DND-41 (cell line): Measurements from ENCODE around the gene CCT7.

Source experiments
- ATAC-seq: fragments of 200-7000 bp; cut with Tn5 transposase; 3 replicates; pipeline ENCODE4 v1.9.1; 2021; ENCODE audit warnings: low read depth; ENCODE audit not compliant: insufficient read depth
- DNase-seq: peaks from one replicate; pipeline ENCODE4 v3.0.0-alpha.2; 2020
- H2AFZ ChIP-seq: 2 replicates; pipeline ENCODE4 v1.6.0; 2012; ENCODE audit warnings: low read depth, low read length
- H3K27ac ChIP-seq: 2 replicates; pipeline ENCODE4 v1.5.1; 2012; ENCODE audit warnings: low read length, inconsistent platforms
- H3K27me3 ChIP-seq: fragments of 200-600 bp; sonication (generic); 2 replicates; pipeline ENCODE4 v1.6.0; 2012; ENCODE audit warnings: low read length, mild to moderate bottlenecking, inconsistent platforms; ENCODE audit not compliant: insufficient read depth, poor library complexity
- H3K36me3 ChIP-seq: 2 replicates; pipeline ENCODE4 v1.5.1; 2012; ENCODE audit warnings: low read length, inconsistent platforms; ENCODE audit not compliant: insufficient read depth
- H3K4me1 ChIP-seq: 2 replicates; pipeline ENCODE4 v1.5.1; 2012; ENCODE audit warnings: mild to moderate bottlenecking, low read length; ENCODE audit not compliant: insufficient read depth
- H3K4me2 ChIP-seq: 2 replicates; pipeline ENCODE4 v1.6.0; 2012; ENCODE audit warnings: mild to moderate bottlenecking, moderate library complexity, low read length, inconsistent platforms; ENCODE audit not compliant: insufficient read depth
- H3K4me3 ChIP-seq, 2 experiments: fragments of 200-600 bp in 1 of 2; shearing (Covaris generic) in 1 of 2; 2 replicates each; pipeline ENCODE4 v1.5.1; 2012 to 2016; ENCODE audit warnings: inconsistent platforms in 2 of 2, low read length in 2 of 2, mild to moderate bottlenecking in 2 of 2, low read depth in 1 of 2, moderate library complexity in 1 of 2
- H3K79me2 ChIP-seq: 2 replicates; pipeline ENCODE4 v1.6.0; 2012; ENCODE audit warnings: low read length, inconsistent platforms; ENCODE audit not compliant: insufficient read depth
- H3K9ac ChIP-seq: 2 replicates; pipeline ENCODE4 v1.6.0; 2012; ENCODE audit warnings: low read depth, mild to moderate bottlenecking, inconsistent platforms, low read length, moderate library complexity
- H3K9me3 ChIP-seq: 2 replicates; pipeline ENCODE4 v1.5.1; 2012; ENCODE audit warnings: low read length, moderate library complexity, mild to moderate bottlenecking, inconsistent platforms; ENCODE audit not compliant: insufficient read depth, severe bottlenecking
- H4K20me1 ChIP-seq: 2 replicates; pipeline ENCODE4 v1.6.0; 2012; ENCODE audit warnings: low read length; ENCODE audit not compliant: insufficient read depth
- CTCF ChIP-seq: IDR thresholded peaks from 2 replicates; pipeline ENCODE4 v1.5.1; 2012; ENCODE audit warnings: borderline replicate concordance, low read length, moderate library complexity, mild to moderate bottlenecking; ENCODE audit not compliant: poor library complexity, severe bottlenecking; ENCODE audit errors: extremely low read depth
- EZH2 ChIP-seq: IDR thresholded peaks from 3 replicates; pipeline ENCODE4 v1.6.1; 2012; ENCODE audit warnings: borderline replicate concordance, low read depth, mild to moderate bottlenecking, moderate library complexity, low read length, inconsistent platforms; ENCODE audit not compliant: severe bottlenecking

The CCT7 gene

GRCh38 chr2:73253400-73253799 lies 19.3 kb downstream of the CCT7 start:
- Histone ChIP-seq H3K36me3 (peaks cover 84% of the 10 kb centered on the region), H3K4me1 (no peaks in the 10 kb centered on the region), H3K9ac (no peak overlapping the region), H3K9me3 (no peaks in the 10 kb centered on the region), H3K4me3 (no peak overlapping the region), H3K4me2 (no peak overlapping the region), H2AFZ (no peak overlapping the region), H3K27ac (no peak overlapping the region), H4K20me1 (peaks cover 50% of the 10 kb centered on the region), H3K27me3 (no peaks in the 10 kb centered on the region), H3K79me2 (0 out of 2 replicates have a peak, but pooled peaks cover 2% of the 10 kb centered on the region)
- DNase-seq (no peak), ATAC-seq (no peak)
- no peak for TF ChIP-seq CTCF
- no peak for TF ChIP-seq EZH2

GRCh38 chr2:73253901-73254300 lies 19.8 kb downstream of the CCT7 start:
- Histone ChIP-seq H3K4me2 (no peak overlapping the region), H2AFZ (no peak overlapping the region), H3K4me1 (no peaks in the 10 kb centered on the region), H3K79me2 (no peaks in the 10 kb centered on the region), H3K36me3 (peaks cover 84% of the 10 kb centered on the region), H3K4me3 (no peak overlapping the region), H3K27me3 (no peaks in the 10 kb centered on the region), H3K9ac (no peak overlapping the region), H3K9me3 (no peaks in the 10 kb centered on the region), H4K20me1 (peaks cover 45% of the 10 kb centered on the region), H3K27ac (no peak overlapping the region)
- 0 out of 3 replicates have a peak, but pooled peaks have one; percentile 5 for ATAC-seq
- TF ChIP-seq EZH2 (no peak), CTCF (no peak)
- no peak for DNase-seq

GRCh38 chr2:73254343-73255006 lies 20.4 kb downstream of the CCT7 start:
- peaks cover 39% of the 10 kb centered on the region for H4K20me1 ChIP-seq
- H3K27ac ChIP-seq = no peak overlapping the region
- no peak overlapping the region for H3K9ac ChIP-seq

More at GRCh38 chr2:73254343-73255006, 20.4 kb downstream of the CCT7 start:
- ATAC-seq (peak; percentile 4; the same call in 1 of the 3 replicates), DNase-seq (no peak)
- TF ChIP-seq EZH2 = no peak
- TF ChIP-seq CTCF = no peak
- no peaks in the 10 kb centered on the region for H3K27me3 ChIP-seq
- H3K4me3 ChIP-seq = no peak overlapping the region
- H3K4me1 ChIP-seq = no peaks in the 10 kb centered on the region
- no peaks in the 10 kb centered on the region for H3K9me3 ChIP-seq
- H2AFZ ChIP-seq = no peak overlapping the region
- no peaks in the 10 kb centered on the region for H3K79me2 ChIP-seq
- peaks cover 84% of the 10 kb centered on the region for H3K36me3 ChIP-seq
- no peak overlapping the region for H3K4me2 ChIP-seq
